NK-92 (cell line): ENCODE measurements around the gene ARPC1B.

Experiments
- DNase-seq: peaks from one replicate; lab custom pipeline; 2025; ENCODE audit not compliant: unreplicated experiment; lab: John Stamatoyannopoulos, UW

Gene ARPC1B

GRCh38 chr7:99387912-99388311 lies 13.4 kb downstream of the ARPC1B start:
- no peak for DNase-seq

GRCh38 chr7:99389772-99390171 lies 15.2 kb downstream of the ARPC1B start:
- DNase-seq: no peak

DNA sequence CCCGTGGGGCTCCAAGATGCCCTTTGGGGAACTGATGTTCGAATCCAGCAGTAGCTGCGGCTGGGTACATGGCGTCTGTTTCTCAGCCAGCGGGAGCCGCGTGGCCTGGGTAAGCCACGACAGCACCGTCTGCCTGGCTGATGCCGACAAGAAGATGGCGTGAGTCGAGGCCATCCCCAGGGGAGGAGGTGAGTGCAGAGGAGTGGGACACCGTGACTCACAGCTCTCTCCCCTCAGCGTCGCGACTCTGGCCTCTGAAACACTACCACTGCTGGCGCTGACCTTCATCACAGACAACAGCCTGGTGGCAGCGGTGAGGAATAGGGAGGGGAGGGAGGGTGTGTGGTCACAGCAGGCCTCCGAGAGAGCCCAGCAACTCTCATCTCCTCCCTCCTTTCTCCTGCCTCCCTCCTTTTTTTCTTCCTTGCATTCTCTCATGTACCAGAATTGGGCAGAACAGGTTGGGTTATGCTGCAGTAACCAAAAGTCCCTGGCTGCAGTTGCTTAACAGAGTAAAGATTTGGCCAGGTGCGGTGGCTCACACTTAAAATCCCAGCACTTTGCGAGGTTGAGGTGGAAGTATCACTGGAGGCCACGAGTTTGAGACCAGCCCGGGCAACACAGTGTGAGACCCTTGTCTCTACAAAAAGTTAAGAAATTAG lies 16.5 kb downstream of the ARPC1B start:
- DNase-seq: no peak

DNA sequence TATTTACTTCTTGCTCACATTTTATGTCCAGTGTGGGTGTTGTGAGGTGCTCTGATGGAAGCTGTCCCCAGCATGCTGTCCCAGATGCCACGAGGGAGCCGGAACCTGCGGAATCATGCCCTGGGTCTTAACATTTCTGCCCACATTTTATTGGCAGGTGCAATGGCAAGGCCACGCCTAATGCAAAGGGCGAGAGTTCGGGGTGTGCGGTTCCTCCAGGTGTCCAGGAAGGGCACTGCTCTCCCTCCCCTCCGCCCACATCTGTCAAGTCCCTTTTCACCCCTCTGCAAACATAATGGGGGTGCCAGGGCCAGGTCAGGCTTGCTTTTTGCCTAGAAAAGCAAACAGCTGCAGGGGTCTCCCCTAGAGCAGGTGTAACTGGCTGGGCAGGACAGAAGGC lies 17.5 kb downstream of the ARPC1B start:
- no peak for DNase-seq

- DNase-seq: no peak
Measured at GRCh38 chr7:99392659-99393354, 18.3 kb downstream of the ARPC1B start.

GRCh38 chr7:99393355-99394187 lies 19.0 kb downstream of the ARPC1B start:
- no peak for DNase-seq

DNA sequence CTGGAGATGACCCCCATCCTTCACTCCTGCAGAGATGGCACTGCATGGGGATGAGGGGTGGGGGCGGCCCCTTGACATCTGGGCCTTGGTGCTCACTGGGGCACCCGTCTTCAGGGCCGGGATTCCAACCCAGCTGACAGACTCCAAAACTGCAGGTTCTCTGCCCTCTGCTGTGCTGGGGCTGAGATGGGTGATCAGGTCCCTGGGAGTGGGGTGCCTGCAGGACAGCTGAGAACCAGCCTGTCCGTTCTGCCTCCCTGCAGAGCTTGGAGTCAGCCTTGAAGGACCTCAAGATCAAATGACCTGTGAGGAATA lies 19.6 kb downstream of the ARPC1B start:
- no peak for DNase-seq

DNA sequence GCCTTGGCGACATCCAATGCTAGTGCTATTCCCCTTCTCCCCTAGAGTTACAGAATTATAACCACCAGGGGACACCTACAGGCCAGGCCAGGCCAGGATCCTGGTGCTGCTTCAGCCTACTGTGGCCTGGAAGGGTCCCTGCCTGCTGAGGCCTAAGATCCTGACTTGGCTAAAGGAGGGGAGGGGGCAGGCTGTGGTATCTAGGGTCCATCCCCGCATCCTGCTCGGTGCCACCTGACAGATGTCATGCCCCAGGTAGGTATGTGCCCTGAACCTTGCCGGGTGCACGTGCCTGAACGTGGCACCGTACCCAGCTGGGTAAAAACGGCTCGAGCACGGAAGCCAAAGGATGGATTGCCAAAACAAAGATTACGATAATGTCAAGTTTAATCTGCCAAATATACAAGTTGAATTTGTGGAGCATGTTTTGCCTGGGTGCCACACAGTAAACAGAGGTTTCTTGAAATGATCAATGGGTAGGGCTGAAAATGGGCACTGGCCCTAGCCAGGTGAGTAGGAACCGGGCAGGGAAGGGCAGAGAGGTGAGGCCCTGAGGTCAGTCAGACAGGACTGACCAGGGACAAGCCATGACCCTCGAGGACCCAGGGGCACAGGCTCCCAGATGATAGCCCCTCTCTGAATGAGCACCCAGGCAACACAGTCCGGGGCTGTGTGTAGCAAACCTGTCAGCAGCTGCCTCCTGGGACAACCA lies 21.2 kb downstream of the ARPC1B start:
- no peak for DNase-seq

DNA sequence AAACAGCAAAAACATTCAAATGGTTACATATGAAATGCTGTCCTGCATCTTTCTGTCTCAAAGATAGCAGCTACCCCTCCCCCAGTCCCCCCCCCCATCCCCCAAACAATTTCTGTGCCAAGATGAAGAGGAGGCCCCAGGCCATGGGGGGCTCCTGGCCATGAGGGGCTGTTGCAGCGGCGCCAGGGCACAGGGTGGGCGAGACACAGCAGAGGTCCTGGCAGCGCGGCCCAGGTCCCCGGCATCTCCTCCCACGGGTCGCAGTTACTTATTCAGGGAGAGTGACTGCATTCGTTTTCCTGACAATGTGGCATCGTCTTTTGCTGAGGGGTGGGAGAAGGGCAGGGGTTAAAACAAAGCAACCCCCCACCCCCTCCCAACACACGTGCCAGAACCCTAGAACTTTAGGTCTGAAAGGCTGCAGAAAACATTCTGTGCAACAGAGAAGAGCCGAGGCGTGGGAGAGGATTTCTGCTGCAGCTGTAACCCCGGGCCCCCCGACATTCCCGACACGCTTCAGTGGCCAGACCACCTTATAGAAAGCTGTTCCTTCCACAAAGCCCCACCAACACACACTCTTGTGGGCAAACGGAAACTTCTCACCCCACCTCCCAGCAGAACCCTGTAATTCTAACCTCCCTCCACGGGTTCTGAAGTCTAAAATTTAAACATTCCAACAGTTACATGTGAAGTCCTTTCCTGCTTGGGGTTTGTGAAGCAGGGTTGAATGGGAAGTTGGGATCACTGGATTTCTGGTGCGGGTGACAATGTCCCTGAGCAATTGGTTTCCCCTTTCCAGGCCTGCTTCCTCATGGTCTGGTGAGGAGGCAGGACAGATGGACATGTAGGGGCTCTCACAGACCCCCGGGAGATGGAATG lies 22.1 kb downstream of the ARPC1B start:
- no peak for DNase-seq

DNA sequence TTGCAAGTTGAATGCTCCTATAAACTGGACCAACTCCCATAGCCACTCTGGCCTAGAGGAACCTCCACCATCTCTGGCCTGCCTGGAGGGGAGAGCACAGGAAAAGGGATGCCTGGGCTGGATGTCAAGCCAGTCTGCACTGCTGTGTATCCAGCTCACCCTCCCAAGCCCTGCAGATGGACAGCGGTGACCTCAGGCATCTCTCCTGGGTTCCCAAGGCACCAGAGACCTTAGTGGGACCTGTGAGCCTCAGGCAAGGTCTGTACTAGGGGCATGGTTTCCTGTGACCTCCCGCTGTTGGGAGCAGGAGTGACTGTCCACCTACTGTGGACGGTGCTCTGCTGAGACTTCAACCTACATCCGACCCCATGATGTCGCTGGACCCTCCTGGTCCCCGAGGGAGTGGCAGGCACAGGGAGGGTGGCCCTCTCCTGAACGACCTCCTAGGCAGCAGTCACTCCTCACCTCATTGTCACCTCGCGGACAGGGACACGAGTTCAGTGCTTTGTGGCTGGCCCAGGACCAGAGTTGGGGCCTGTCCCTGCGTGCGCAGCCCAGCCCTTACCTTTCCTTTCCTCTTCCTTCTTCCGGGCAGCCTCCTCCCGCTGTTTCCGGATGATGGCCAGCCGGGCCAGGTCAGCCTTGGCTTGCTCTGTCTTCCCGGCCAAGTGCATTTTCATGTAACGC lies 22.9 kb downstream of the ARPC1B start:
- no peak for DNase-seq

DNA sequence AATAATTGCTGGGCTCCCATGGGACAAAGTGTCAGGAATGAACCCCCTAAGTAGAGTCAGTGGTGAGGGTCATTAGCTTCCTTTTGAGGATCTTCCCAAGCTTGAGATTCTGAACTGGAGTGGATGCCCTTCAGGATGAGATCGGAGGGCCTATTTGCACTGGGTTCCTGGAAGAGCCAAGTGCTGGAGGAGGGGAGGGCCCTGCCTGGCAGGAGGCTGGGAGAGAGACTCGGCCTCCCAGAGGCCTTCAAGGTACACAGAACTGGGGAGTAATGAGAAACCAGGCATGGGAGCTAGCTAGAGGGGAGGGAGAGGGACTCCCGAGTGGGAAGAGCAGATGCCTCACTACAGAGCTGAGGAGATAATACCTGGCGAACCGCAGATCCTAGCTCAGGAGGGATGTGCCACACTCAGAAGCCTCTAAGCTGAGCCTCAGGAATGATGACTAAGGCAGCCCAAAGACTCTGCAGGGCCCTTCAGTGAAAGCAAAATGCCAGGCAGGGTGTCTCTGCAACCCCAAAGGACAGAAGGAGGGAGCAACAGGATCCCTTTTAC lies 24.4 kb downstream of the ARPC1B start:
- DNase-seq: no peak

DNA sequence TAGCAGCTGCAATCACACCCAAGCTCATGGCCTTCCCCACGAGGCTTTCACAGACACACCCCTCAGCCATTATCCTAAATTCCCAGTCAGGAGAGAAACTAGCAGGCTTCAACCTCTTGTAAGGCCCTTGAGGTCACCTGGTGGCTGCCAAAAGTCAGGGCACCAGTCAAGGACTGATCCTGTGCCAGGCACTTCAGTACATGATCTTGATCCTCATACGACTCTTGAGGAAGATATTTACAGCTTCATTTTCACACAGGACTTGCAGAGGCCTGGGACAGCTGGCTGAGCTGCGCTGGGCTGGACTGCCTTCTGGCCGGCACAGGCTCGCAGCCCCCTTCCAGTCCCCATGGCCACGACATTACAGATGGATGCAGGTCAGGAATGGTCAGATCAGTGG lies 25.1 kb downstream of the ARPC1B start:
- DNase-seq: no peak

GRCh38 chr7:99402854-99403253 lies 28.3 kb downstream of the ARPC1B start:
- no peak for DNase-seq

GRCh38 chr7:99403764-99404163 lies 29.2 kb downstream of the ARPC1B start:
- no peak for DNase-seq

GRCh38 chr7:99404235-99404976 lies 29.9 kb downstream of the ARPC1B start:
- DNase-seq: no peak

DNA sequence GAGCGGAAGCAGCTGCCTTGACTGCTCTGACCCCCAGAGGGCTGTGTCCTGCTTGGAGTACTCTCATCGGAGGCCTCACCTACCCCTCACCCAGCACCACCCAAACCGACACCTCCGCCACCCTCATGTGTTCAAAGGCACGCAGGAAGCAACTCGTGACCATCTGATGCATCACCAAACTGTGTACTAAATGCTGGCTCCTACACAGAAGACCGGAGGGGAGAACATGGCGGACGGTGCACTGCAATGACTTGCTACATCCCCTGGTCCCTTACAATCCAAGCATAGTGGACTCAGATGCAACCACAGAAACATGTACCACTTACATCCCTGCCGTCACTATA lies 30.4 kb downstream of the ARPC1B start:
- DNase-seq: no peak

GRCh38 chr7:99406557-99406956 lies 32.0 kb downstream of the ARPC1B start:
- no peak for DNase-seq

DNA sequence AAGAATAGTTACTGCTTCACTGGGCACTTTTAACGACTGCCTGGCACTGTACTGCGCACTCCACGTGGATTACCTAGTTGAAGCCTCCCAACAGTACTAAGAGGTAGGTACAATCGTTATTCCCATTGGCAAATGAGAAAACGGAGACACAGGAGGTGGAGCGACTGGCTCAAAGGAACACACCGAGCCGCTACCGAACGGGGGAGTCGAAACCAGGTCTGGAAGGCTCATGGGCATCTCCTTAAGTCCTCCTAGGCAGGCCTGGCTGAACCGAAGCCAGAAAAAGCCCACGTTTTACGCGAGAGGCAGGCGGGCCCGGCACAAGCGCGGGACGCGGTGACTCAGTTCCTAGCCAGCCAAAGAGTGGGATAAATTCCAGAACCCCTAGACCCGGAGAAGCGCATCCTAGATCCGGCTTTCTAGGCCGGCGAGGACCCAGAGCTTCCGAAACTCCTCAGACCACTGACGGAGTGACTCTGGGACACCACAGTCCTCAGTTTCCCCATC lies 33.4 kb downstream of the ARPC1B start:
- no peak for DNase-seq
